GM21423 (cell line): ENCODE data around the gene SECISBP2.

Experiments used
- ATAC-seq: cut with Tn5 transposase; IDR thresholded peaks from one replicate; pipeline ENCODE4 v1.9.1; 2021; ENCODE audit warnings: mild to moderate bottlenecking, moderate library complexity; ENCODE audit not compliant: unreplicated experiment

SECISBP2 gene

DNA sequence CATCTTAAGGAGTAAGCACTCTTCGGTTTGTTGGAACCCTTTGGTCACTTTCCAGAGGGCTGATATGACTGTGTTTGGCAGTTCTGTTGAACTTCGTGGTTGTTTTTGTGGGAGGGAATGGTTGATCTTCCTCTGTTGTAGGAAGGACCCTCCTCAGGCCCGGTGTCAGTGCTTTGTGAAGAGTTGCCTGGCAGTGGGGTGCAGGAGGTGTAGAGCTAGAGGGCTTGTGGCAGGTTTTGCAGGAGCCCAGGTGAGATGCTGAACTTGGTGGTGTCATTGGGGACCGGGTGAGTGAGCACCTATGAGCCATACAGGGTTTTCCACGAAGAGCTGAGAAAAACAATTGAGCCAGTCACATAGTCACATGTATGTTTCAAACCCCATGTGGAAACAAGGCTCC, 27.2 kb downstream of the SECISBP2 start:
- no peak for ATAC-seq

DNA sequence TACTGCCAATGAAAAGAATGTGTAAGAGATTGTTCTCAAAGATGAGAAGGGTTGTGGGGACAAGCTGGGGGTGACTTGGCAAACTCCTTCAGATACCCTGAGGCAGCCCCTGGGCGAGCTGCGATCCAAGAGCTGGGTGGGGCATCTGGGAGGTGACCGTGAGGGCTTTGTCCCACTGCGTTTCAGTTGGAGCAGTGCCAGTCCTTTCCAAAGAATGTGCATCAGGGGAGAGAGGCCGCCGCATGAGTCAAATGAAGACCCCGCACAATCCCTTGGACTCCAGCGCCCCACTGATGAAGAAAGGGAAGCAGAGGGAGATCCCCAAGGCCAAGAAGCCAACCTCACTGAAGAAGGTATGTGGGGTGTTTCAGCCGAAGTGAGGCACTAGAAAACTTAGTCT, 28.4 kb downstream of the SECISBP2 start:
- no peak for ATAC-seq

GRCh38 chr9:89347651-89348050, 29.4 kb downstream of the SECISBP2 start:
- ATAC-seq: no peak

- ATAC-seq: no peak
Measured at GRCh38 chr9:89349607-89350006, 31.3 kb downstream of the SECISBP2 start.

DNA sequence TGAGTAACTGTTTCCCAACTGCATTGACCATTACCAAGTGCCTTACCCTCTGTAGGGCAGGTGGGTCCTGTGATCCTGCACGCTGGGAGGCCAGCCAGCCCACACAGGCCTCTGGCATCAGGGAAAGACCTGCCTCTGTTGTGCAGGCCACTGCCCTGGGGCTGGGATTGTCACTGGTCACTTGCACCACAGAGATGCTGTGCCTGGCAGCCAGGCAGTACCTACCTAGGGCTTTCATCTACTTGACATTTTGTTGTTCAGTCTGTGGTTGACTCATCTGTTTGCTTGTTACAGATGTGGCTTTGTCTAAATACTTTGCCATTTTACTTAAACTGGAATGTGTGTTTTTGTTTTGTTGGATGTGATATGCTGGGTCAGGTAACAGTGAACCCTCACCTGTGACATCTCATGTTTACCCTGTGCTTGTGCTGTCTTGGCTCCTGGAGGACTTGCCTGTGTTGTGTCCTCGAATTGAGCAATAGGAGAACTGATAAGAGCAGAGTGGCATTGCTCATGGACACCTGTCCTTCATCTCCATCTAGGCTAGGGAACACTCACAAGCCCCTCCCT, 32.8 kb downstream of the SECISBP2 start:
- ATAC-seq: no peak

DNA sequence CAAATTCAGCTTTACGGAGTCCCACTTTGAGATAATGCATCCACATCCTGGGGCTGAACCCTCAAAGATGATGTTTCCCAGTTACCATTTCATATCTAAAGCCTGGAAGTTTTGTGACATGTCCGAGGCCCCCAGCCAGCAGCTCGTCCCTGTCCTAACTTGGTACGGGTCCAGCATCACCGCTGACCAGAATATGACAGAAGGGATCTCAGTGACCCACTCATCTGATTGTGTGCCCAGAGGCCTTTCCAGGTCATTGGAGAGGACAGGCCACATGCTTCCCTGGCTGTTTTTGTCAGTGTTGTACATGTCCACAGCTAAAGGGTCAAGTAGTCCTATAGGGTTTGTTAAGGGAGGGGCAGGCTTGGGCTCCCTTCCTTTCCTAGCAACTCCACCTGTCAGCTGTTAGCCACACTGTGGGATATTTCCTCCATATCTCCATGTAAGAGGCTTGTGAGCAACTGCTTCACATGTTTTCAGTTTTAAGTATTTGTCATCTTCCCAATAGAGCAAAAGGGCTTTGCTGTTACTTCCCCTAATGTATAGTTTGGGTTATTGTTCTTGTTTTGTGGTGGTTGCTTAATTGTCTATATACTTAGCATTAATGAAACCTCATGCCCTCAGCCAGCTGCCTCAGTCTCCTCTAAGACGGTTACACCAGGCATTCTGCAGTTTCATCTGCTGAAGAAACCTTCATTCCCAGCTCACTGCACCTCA, 33.4 kb downstream of the SECISBP2 start:
- ATAC-seq: no peak

- ATAC-seq: no peak
Measured at GRCh38 chr9:89352451-89352850, 34.2 kb downstream of the SECISBP2 start.

GRCh38 chr9:89352874-89353649, 34.8 kb downstream of the SECISBP2 start:
- ATAC-seq: no peak

- no peak for ATAC-seq
Measured at GRCh38 chr9:89353989-89354388, 35.7 kb downstream of the SECISBP2 start.

GRCh38 chr9:89354471-89354870, 36.2 kb downstream of the SECISBP2 start:
- no peak for ATAC-seq

DNA sequence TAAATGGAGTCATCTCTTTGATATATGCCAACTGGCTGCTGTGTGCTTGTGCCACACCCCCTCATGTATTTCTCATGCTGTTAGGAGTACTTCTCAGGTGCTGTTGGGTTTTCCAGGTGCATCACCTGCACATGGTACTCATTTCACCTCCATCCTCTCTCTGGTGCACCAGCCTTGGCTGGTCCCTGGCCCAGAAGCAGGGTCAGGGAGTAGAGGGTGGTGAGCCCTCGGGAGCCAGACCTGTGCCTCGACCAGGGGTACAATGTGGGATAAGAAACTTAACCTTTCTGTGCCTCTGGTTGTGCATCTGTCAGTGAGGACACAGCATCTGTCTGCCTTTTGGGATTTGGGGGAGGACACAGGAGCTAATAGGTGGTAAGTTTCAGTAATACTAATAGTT, 38.5 kb downstream of the SECISBP2 start:
- no peak for ATAC-seq

- ATAC-seq: no peak
Measured at GRCh38 chr9:89357331-89358197, 39.3 kb downstream of the SECISBP2 start.

DNA sequence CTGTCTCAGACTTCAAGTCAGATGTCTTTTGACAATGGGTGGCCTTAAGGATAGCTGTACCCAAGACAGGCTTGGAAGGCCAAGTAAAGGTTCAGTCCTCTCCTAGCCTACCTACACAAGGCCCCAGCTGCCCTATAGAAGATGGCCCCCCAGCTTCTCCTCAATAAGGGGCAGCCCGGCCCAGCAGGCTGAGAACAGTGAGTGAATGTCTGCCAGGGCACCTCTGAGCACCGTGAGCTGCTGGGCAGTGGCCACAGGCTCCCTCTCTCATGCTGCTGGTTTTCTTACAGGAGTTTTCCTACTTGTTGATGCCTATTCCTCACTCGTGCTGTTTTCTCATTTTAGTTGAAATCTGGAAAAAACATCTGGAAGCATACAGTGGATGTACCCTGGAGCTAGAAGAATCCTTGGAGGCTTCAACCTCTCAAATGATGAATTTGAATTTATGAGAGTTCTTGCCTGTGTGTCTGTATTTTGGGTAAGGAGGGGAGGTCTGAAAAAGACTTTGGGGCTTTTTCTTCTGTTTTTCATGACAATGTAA, 40.1 kb downstream of the SECISBP2 start:
- no peak for ATAC-seq

DNA sequence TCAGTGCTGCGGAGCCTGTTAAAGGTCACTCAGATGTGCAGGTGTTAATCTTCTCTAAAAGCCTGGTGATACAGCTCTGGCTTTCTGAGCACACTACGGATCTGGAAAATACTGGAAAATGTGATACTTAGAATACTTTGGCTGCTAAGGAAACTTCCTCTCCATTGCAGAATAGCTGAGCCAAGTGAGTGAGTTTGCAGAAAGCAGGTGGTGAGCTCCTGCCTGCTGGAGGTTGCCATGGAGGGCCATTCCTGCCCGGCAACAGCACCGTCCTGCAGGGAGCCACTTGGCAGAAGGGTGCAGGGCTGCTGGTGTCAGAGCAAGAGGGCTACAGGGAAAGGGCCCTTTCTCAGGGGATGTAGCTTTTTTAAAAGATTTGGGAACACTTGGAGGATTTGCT, 40.7 kb downstream of the SECISBP2 start:
- ATAC-seq: no peak

GRCh38 chr9:89359751-89360261, 41.5 kb downstream of the SECISBP2 start:
- ATAC-seq: no peak

DNA sequence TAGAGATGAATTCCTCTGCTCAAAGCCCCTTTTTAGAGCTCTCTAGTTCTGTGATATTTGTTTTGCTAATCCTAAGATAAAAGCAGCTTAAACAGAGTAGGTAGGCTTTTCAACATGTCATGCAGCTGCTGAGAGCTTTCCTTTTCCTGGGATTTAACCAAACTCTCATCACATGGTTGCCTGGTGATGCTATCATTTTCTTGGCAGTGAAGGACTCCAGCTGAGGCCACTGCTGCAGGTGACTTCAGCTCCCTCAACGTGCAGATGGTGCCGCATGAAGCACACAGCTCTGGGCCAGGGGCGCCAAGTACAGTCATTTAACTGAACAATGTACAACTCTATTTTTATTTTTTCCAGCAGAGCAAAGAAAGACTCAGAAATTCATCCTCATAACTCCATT, 42.2 kb downstream of the SECISBP2 start:
- no peak for ATAC-seq

DNA sequence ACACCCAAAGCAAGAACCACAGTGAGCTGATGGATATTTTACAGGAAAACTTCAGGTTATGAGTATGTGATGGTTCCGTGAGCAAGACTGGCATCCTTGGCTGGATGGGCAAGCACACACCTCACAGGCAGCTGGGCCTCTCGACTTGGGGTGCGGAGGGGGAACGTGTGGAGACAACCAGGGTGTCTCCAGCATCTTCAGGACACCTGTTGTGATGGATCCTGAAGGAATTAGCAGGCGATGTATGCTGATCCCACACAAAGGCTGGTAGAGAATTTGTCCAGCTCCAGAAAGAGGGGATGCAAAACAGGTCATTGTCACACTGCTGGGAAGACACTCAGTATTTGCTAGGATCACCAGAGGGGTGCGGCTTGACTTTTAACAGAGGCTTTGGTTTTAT, 42.7 kb downstream of the SECISBP2 start:
- ATAC-seq: no peak

- ATAC-seq: no peak
Measured at GRCh38 chr9:89361816-89362646, 43.7 kb downstream of the SECISBP2 start.

- ATAC-seq: no peak
Measured at GRCh38 chr9:89362647-89363310, 44.5 kb downstream of the SECISBP2 start.
